Neuronal stem cell (in vitro differentiated cells): ENCODE results near the gene PTPN5.
A peak's percentile ranks its signal among the peaks of the same experiment; 100 is the strongest.

Source experiments
- DNase-seq: peaks from one replicate; pipeline ENCODE4 v3.0.0-alpha.2; 2013; ENCODE audit warnings: low spot score
- H2AFZ ChIP-seq: one replicate; pipeline ENCODE4 v1.6.1; 2013; ENCODE audit warnings: mild to moderate bottlenecking, low read length, inconsistent platforms
- H2AK5ac ChIP-seq: 2 replicates; pipeline ENCODE4 v1.6.1; 2013; ENCODE audit warnings: low read depth, mild to moderate bottlenecking, inconsistent platforms, low read length, moderate library complexity, mixed read lengths
- H2BK120ac ChIP-seq: 2 replicates; pipeline ENCODE4 v1.6.1; 2013; ENCODE audit warnings: low read depth, mild to moderate bottlenecking, inconsistent platforms, low read length, moderate library complexity, mixed read lengths
- H2BK12ac ChIP-seq: one replicate; pipeline ENCODE4 v1.6.1; 2013; ENCODE audit warnings: low read length, inconsistent platforms
- H2BK15ac ChIP-seq: 2 replicates; pipeline ENCODE4 v1.6.1; 2013; ENCODE audit warnings: mild to moderate bottlenecking, low read length, inconsistent platforms, mixed read lengths
- H2BK5ac ChIP-seq: one replicate; pipeline ENCODE4 v1.6.1; 2013; ENCODE audit warnings: inconsistent platforms, mild to moderate bottlenecking, low read length, moderate library complexity
- H3K14ac ChIP-seq: one replicate; pipeline ENCODE4 v1.6.1; 2013; ENCODE audit warnings: low read length, inconsistent platforms
- H3K18ac ChIP-seq: 2 replicates; pipeline ENCODE4 v1.6.1; 2013; ENCODE audit warnings: low read length, inconsistent platforms
- H3K23ac ChIP-seq: 2 replicates; pipeline ENCODE4 v1.6.1; 2013; ENCODE audit warnings: low read depth, mild to moderate bottlenecking, mixed read lengths, low read length, inconsistent platforms; ENCODE audit not compliant: poor library complexity
- H3K27ac ChIP-seq: replicated peaks from 3 replicates; pipeline ENCODE4 v1.5.1; 2013; ENCODE audit warnings: low read length, inconsistent platforms
- H3K27me3 ChIP-seq, 3 experiments: 2 replicates each; pipeline ENCODE4 v1.6.1; 2013; ENCODE audit warnings: low read length in 3 of 3, mild to moderate bottlenecking in 2 of 3, inconsistent platforms in 1 of 3, low read depth in 1 of 3, mixed read lengths in 1 of 3, moderate library complexity in 1 of 3; ENCODE audit not compliant: control insufficient read depth in 3 of 3, insufficient read depth in 3 of 3
- H3K36me3 ChIP-seq, 2 donors: replicated peaks in 1 of 2; 2 replicates each; pipeline ENCODE4 v1.6.1; 2013; ENCODE audit warnings: low read length in 2 of 2; ENCODE audit not compliant: control insufficient read depth in 2 of 2, insufficient read depth in 2 of 2
- H3K4ac ChIP-seq: 2 replicates; pipeline ENCODE4 v1.6.1; 2013; ENCODE audit warnings: inconsistent platforms, mild to moderate bottlenecking, low read length, moderate library complexity
- H3K4me1 ChIP-seq, 2 donors: 1 replicate in 1 of 2; 2 replicates in 1 of 2; pipeline ENCODE4 v1.6.1; 2013; ENCODE audit warnings: low read length in 2 of 2, low read depth in 1 of 2; ENCODE audit not compliant: control insufficient read depth in 2 of 2, insufficient read depth in 1 of 2
- H3K4me2 ChIP-seq: one replicate; pipeline ENCODE4 v1.6.1; 2013; ENCODE audit warnings: mild to moderate bottlenecking, low read length, inconsistent platforms; ENCODE audit not compliant: insufficient read depth, poor library complexity, severe bottlenecking
- H3K4me3 ChIP-seq, 2 donors: 2 replicates each; pipeline ENCODE4 v1.5.1; 2013; ENCODE audit warnings: low read length in 2 of 2, mild to moderate bottlenecking in 2 of 2, inconsistent platforms in 1 of 2, moderate library complexity in 1 of 2
- H3K79me1 ChIP-seq: one replicate; pipeline ENCODE4 v1.6.1; 2013; ENCODE audit warnings: low read depth, mild to moderate bottlenecking, inconsistent platforms, low read length, moderate library complexity
- H3K9ac ChIP-seq: one replicate; pipeline ENCODE4 v1.6.1; 2013; ENCODE audit warnings: mild to moderate bottlenecking, low read depth, low read length, inconsistent platforms; ENCODE audit not compliant: poor library complexity
- H3K9me3 ChIP-seq, 2 donors: replicated peaks in 1 of 2; 2 replicates each; pipeline versions ENCODE3 to v1.6.1; 2013; ENCODE audit warnings: low read length in 2 of 2, mild to moderate bottlenecking in 2 of 2, inconsistent platforms in 1 of 2, low read depth in 1 of 2, mixed read lengths in 1 of 2, moderate library complexity in 1 of 2; ENCODE audit not compliant: control insufficient read depth in 2 of 2, insufficient read depth in 1 of 2
- H4K8ac ChIP-seq: one replicate; pipeline ENCODE4 v1.6.1; 2013; ENCODE audit warnings: low read depth, mild to moderate bottlenecking, inconsistent platforms, low read length, moderate library complexity
- H4K91ac ChIP-seq: one replicate; pipeline ENCODE4 v1.6.1; 2013; ENCODE audit warnings: low read length, low read depth, mild to moderate bottlenecking, inconsistent platforms; ENCODE audit not compliant: poor library complexity
- WGBS, 2 donors: extraction: QIAGEN DNeasy Blood & Tissue Kit; methylation state at CpG; one replicate each; pipeline ENCODE4 v1.1.7; 2013; ENCODE audit warnings: missing lambda C conversion rate in 2 of 2, mixed read lengths in 1 of 2; ENCODE audit not compliant: insufficient read length in 2 of 2, insufficient replicate concordance in 1 of 2; ENCODE audit errors: extremely low coverage in 2 of 2; 5-methylcytosine and 5-hydroxymethylcytosine counted together

The PTPN5 gene

GRCh38 chr11:18737642-18738041, 54.0 kb downstream of the PTPN5 start:
- Histone ChIP-seq H3K27me3 (peaks cover 0 to under 1% (median 0%) of the 10 kb centered on the region in 3 experiments), H2AFZ (no peak overlapping the region), H3K14ac (no peak overlapping the region), H2BK12ac (no peak overlapping the region), H3K4me2 (no peak overlapping the region), H2BK120ac (no peak overlapping the region), H4K8ac (no peak overlapping the region), H3K79me1 (no peaks in the 10 kb centered on the region), H3K27ac (no peak overlapping the region), H4K91ac (no peak overlapping the region), H3K4me1 (no peaks in the 10 kb centered on the region), H2BK5ac (no peak overlapping the region), H3K9ac (no peak overlapping the region), H3K23ac (no peak overlapping the region), H3K36me3 (no peaks in the 10 kb centered on the region), H3K4ac (no peak overlapping the region), H3K18ac (no peak overlapping the region), H2AK5ac (no peak overlapping the region), H3K4me3 (no peak overlapping the region), H3K9me3 (no peaks in the 10 kb centered on the region), H2BK15ac (no peak overlapping the region)
- DNase-seq, result no peak
- WGBS, 2 donors, result no CpG with 5 or more reads among the region's 8 CpGs

GRCh38 chr11:18736590-18737148, 54.9 kb downstream of the PTPN5 start:
- no peak overlapping the region for H3K4ac ChIP-seq
- no peaks in the 10 kb centered on the region for H3K9me3 ChIP-seq
- no peak overlapping the region for H3K23ac ChIP-seq
- no peak overlapping the region for H2AFZ ChIP-seq
- H2BK120ac ChIP-seq, result no peak overlapping the region
- no peak overlapping the region for H3K9ac ChIP-seq
- no peak overlapping the region for H3K18ac ChIP-seq
- no peaks in the 10 kb centered on the region for H3K27me3 ChIP-seq
- no peak overlapping the region for H3K27ac ChIP-seq
- H2BK12ac ChIP-seq, result no peak overlapping the region
- H3K4me2 ChIP-seq, result no peak overlapping the region
- H2BK15ac ChIP-seq, result no peak overlapping the region
- H4K91ac ChIP-seq, result no peak overlapping the region
- no peaks in the 10 kb centered on the region for H3K79me1 ChIP-seq
- WGBS, 2 donors, result no CpG with 5 or more reads among the region's 10 CpGs
- DNase-seq, result no peak
- no peak overlapping the region for H2BK5ac ChIP-seq
- no peaks in the 10 kb centered on the region for H3K36me3 ChIP-seq
- H4K8ac ChIP-seq, result no peak overlapping the region
- no peaks in the 10 kb centered on the region for H3K4me1 ChIP-seq
- H3K14ac ChIP-seq, result no peak overlapping the region
- H2AK5ac ChIP-seq, result no peak overlapping the region
- H3K4me3 ChIP-seq, result no peak overlapping the region

GRCh38 chr11:18733202-18733601, 58.4 kb downstream of the PTPN5 start:
- Histone ChIP-seq H3K27me3 (peaks cover 0 to 5% (median 0%) of the 10 kb centered on the region in 3 experiments), H2AFZ (no peak overlapping the region), H3K4ac (no peak overlapping the region), H2AK5ac (no peak overlapping the region), H3K9me3 (no peaks in the 10 kb centered on the region), H3K23ac (no peak overlapping the region), H3K27ac (no peak overlapping the region), H2BK120ac (no peak overlapping the region), H3K18ac (no peak overlapping the region), H3K79me1 (no peaks in the 10 kb centered on the region), H2BK15ac (no peak overlapping the region), H4K8ac (no peak overlapping the region), H3K4me2 (no peak overlapping the region), H2BK12ac (no peak overlapping the region), H4K91ac (no peak overlapping the region), H3K14ac (no peak overlapping the region), H3K36me3 (peaks cover 0 to 2% of the 10 kb centered on the region in 2 donors), H2BK5ac (no peak overlapping the region), H3K9ac (no peak overlapping the region), H3K4me3 (no peak overlapping the region), H3K4me1 (no peaks in the 10 kb centered on the region)
- no CpG with 5 or more reads among the region's 16 CpGs for WGBS, 2 donors
- no peak for DNase-seq

- H3K4me3 ChIP-seq, result no peak overlapping the region
- H3K4me1 ChIP-seq, result no peaks in the 10 kb centered on the region
- no peak overlapping the region for H2BK5ac ChIP-seq
- peak; percentile 63 for DNase-seq
- no peak overlapping the region for H2BK120ac ChIP-seq
- H3K23ac ChIP-seq, result no peak overlapping the region
- no peak overlapping the region for H2BK12ac ChIP-seq
- no CpG with 5 or more reads among the region's 11 CpGs for whole genome bisulfite sequencing, 2 donors
- H3K4ac ChIP-seq, result no peak overlapping the region
- peaks cover 0 to 5% (median 0%) of the 10 kb centered on the region in 3 experiments for H3K27me3 ChIP-seq
- no peak overlapping the region for H3K27ac ChIP-seq
- H3K18ac ChIP-seq, result no peak overlapping the region
- H3K9ac ChIP-seq, result no peak overlapping the region
- H2AFZ ChIP-seq, result peak overlapping the region; percentile 67
- no peak overlapping the region for H4K91ac ChIP-seq
- peaks cover 0 to 2% of the 10 kb centered on the region in 2 donors for H3K36me3 ChIP-seq
- H3K9me3 ChIP-seq, result no peaks in the 10 kb centered on the region
- no peak overlapping the region for H2AK5ac ChIP-seq
- no peak overlapping the region for H4K8ac ChIP-seq
- H2BK15ac ChIP-seq, result no peak overlapping the region
- no peak overlapping the region for H3K14ac ChIP-seq
- H3K4me2 ChIP-seq, result no peak overlapping the region
- H3K79me1 ChIP-seq, result no peaks in the 10 kb centered on the region
Observed at GRCh38 chr11:18731949-18732821, 59.4 kb downstream of the PTPN5 start.
